ENCODE data around the gene ARHGEF4.

The ARHGEF4 gene

GRCh38 chr2:130834931-130835765 lies 1.6 kb upstream of the ARHGEF4 start:
- no peak for DNase-seq

GRCh38 chr2:130835766-130836015 lies 1.0 kb upstream of the ARHGEF4 start:
- no peak for DNase-seq

GRCh38 chr2:130837175-130837810 lies 579 bp downstream of the ARHGEF4 start:
- no peak for DNase-seq

- no peak for DNase-seq
Measured at GRCh38 chr2:130837811-130838565, 1.3 kb downstream of the ARHGEF4 start.

- no peak for DNase-seq
Measured at GRCh38 chr2:130839011-130839780, 2.5 kb downstream of the ARHGEF4 start.

GRCh38 chr2:130840506-130840905 lies 3.8 kb downstream of the ARHGEF4 start:
- DNase-seq, result no peak

- no peak for DNase-seq
Measured at GRCh38 chr2:130841741-130842365, 5.1 kb downstream of the ARHGEF4 start.

GRCh38 chr2:130842770-130843169 lies 6.1 kb downstream of the ARHGEF4 start:
- no peak for DNase-seq

- DNase-seq, result no peak
Measured at GRCh38 chr2:130843321-130843985, 6.7 kb downstream of the ARHGEF4 start.

GRCh38 chr2:130844161-130844560 lies 7.4 kb downstream of the ARHGEF4 start:
- DNase-seq, result no peak

- no peak for DNase-seq
Measured at GRCh38 chr2:130845505-130846085, 8.9 kb downstream of the ARHGEF4 start.

- DNase-seq, result no peak
Measured at GRCh38 chr2:130846233-130846632, 9.5 kb downstream of the ARHGEF4 start.

- no peak for DNase-seq
Measured at GRCh38 chr2:130846686-130847375, 10.1 kb downstream of the ARHGEF4 start.

- no peak for DNase-seq
Measured at GRCh38 chr2:130847776-130848525, 11.2 kb downstream of the ARHGEF4 start.

- no peak for DNase-seq
Measured at GRCh38 chr2:130848526-130849210, 12.0 kb downstream of the ARHGEF4 start.

GRCh38 chr2:130849896-130850787 lies 13.4 kb downstream of the ARHGEF4 start:
- no peak for DNase-seq

- no peak for DNase-seq
Measured at GRCh38 chr2:130850788-130851623, 14.3 kb downstream of the ARHGEF4 start.

Data from effector CD4-positive, alpha-beta T cell (primary cell).